K562 (cell line): ENCODE results near the gene CTSW. TPM values are rescaled to one million over a fixed set of nuclear protein-coding genes. Genes with fewer than 3 reads are reported as not detected.

ENCODE experiments used
- CREM ChIP-seq: IDR thresholded peaks from 2 replicates; pipeline ENCODE4 v1.6.1; 2014; ENCODE audit warnings: antibody characterized with exemption, low read depth
- CTBP1 ChIP-seq: fragments of 450-650 bp; IDR thresholded peaks from 2 replicates; pipeline ENCODE4 v1.6.1; 2016; ENCODE audit warnings: borderline replicate concordance
- HNRNPL ChIP-seq: fragments of 200-400 bp; formaldehyde crosslinking; IDR thresholded peaks from 2 replicates; pipeline ENCODE4 v1.6.1; 2017; ENCODE audit warnings: low read depth, mild to moderate bottlenecking, low read length
- KAT8 ChIP-seq: fragments of 450-650 bp; IDR thresholded peaks from 2 replicates; pipeline ENCODE4 v1.6.1; 2016; ENCODE audit warnings: low read depth, mild to moderate bottlenecking
- KLF1 ChIP-seq: fragments of 450-650 bp; IDR thresholded peaks from 2 replicates; pipeline ENCODE4 v1.6.1; 2016; ENCODE audit warnings: missing genetic modification characterization, missing compliant biosample characterization
- MLLT1 ChIP-seq, 2 experiments: fragments of 450-650 bp; IDR thresholded peaks; 2 replicates each; pipeline ENCODE4 v1.6.1; 2016
- MTA1 ChIP-seq: fragments of 450-650 bp; IDR thresholded peaks from 2 replicates; pipeline ENCODE4 v1.6.1; 2017; ENCODE audit warnings: borderline replicate concordance
- RB1 ChIP-seq: fragments of 450-650 bp; IDR thresholded peaks from 2 replicates; pipeline ENCODE4 v1.6.1; 2017; ENCODE audit warnings: low read depth, mild to moderate bottlenecking
- SMAD1 ChIP-seq: fragments of 150-350 bp; IDR thresholded peaks from 2 replicates; pipeline ENCODE4 v1.6.1; 2014; ENCODE audit warnings: low read length, low read depth; ENCODE audit not compliant: partially characterized antibody
- STAG1 ChIP-seq: sonication (generic); formaldehyde crosslinking; IDR thresholded peaks from 2 replicates; pipeline ENCODE4 v1.5.0; 2020; ENCODE audit warnings: missing genetic modification reagents, borderline replicate concordance
- VEZF1 ChIP-seq: fragments of 200-800 bp; sonication (Bioruptor generic); IDR thresholded peaks from 2 replicates; pipeline ENCODE4 v1.6.1; 2017; ENCODE audit warnings: missing genetic modification characterization, missing compliant biosample characterization
- ZC3H4 ChIP-seq: sonication (generic); formaldehyde crosslinking; IDR thresholded peaks from 2 replicates; pipeline ENCODE4 v1.9.0; 2021; ENCODE audit warnings: missing genetic modification reagents, borderline replicate concordance
- ZFP91 ChIP-seq: sonication (generic); formaldehyde crosslinking; IDR thresholded peaks from 2 replicates; pipeline ENCODE4 v1.8.0; 2022; ENCODE audit warnings: mild to moderate bottlenecking, missing genetic modification reagents
- ZKSCAN1 ChIP-seq: fragments of 150-350 bp; IDR thresholded peaks from 2 replicates; pipeline ENCODE4 v1.6.1; 2016; ENCODE audit warnings: low read depth, low read length
- ZNF639 ChIP-seq, 2 experiments: fragments of 200-800 bp in 1 of 2; sonication (Bioruptor generic) in 1 of 2; sonication (generic) in 1 of 2; formaldehyde crosslinking in 1 of 2; IDR thresholded peaks in 1 of 2; conservative IDR thresholded peaks in 1 of 2; 2 replicates each; pipeline versions ENCODE4 v1.5.0 to v1.6.1; 2016 to 2020; ENCODE audit warnings: missing compliant biosample characterization in 1 of 2, missing genetic modification characterization in 1 of 2, missing genetic modification reagents in 1 of 2
- polyA plus RNA-seq, 8 experiments: library from polyadenylated mRNA; depleted of rRNA in 4 of 8; stranded (reverse) in 5 of 8; unstranded in 3 of 8; fragments of >200 nt; fragmentation: Nextera tagmentation in 2 of 8; fragmentation: Illumina TruSeq in 1 of 8; extraction: Ambion mirVana in 2 of 8; extraction: Trizol in 1 of 8; gene quantifications; 2 replicates each; pipeline versions ENCODE4 v1.2.1 to v1.2.3, GENCODE V29; 2011 to 2014; ENCODE audit warnings: inconsistent platforms in 1 of 8, missing spikeins in 1 of 8
- total RNA-seq, 7 experiments: library from RNA; depleted of rRNA in 6 of 7; stranded (reverse); fragments of >200 nt in 6 of 7; fragmentation: Illumina TruSeq in 2 of 7; extraction: Trizol in 2 of 7; gene quantifications; 2 replicates each; pipeline versions ENCODE4 v1.2.1 to v1.2.3, GENCODE V29; 2011 to 2021; ENCODE audit warnings: low replicate concordance in 1 of 7

CTSW gene
- total and polyA plus RNA-seq, 9 of the 15 experiments (the other 6 are each of a cell fraction or from before 2014, with no cell fraction given) = 0.04 TPM; not detected in 8

GRCh38 chr11:65884716-65885092, 5.1 kb downstream of the CTSW start (continued):
- TF ChIP-seq ZKSCAN1 = 0 out of 2 replicates have a peak, but pooled peaks have one; percentile 28
- TF ChIP-seq ZC3H4 (CRISPR knock-in tag) = no peak
- TF ChIP-seq SMAD1 = no peak
- TF ChIP-seq STAG1 = peak; percentile 84
- TF ChIP-seq HNRNPL = peak; percentile 91
- peak; percentile 79 for TF ChIP-seq CTBP1
- TF ChIP-seq CREM = peak; percentile 71
- no peak for TF ChIP-seq ZFP91 (CRISPR knock-in tag)
- TF ChIP-seq MLLT1 (IDR thresholded peaks at IDR 0.05) = peak in 1 of 2 experiments; percentile 92; a peak in 2 of 4 replicates
- 0 out of 2 replicates have a peak, but pooled peaks have one; percentile 39 for TF ChIP-seq KLF1 (tag)
- TF ChIP-seq KAT8 = no peak
- TF ChIP-seq ZNF639 (CRISPR knock-in tag; conservative IDR thresholded peaks at IDR 0.05 in 1 of 2, IDR thresholded peaks at IDR 0.05 in 1 of 2) = 0 out of 4 replicates have a peak, but pooled peaks of 1 of the 2 experiments have one; percentile 43
- TF ChIP-seq VEZF1 = peak; percentile 64
- peak; percentile 81 for TF ChIP-seq RB1
- TF ChIP-seq MTA1 = no peak
